Upper lobe of right lung (tissue), 1 donor: ENCODE results near the gene SDC3. TPM values are rescaled to one million over a fixed set of nuclear protein-coding genes. Genes with fewer than 3 reads are reported as not detected.
A peak's percentile ranks its signal among the peaks of the same experiment; 100 is the strongest.

Source experiments
- ATAC-seq: fragments of 200-7000 bp; cut with Tn5 transposase; one replicate; pipeline ENCODE4 v1.9.1; 2020; ENCODE audit warnings: mild to moderate bottlenecking, moderate library complexity
- DNase-seq: peaks from one replicate; pipeline ENCODE4 v3.0.0-alpha.2; 2020
- H3K27ac ChIP-seq: fragments of 200-600 bp; one replicate; pipeline ENCODE4 v1.8.0; 2022
- H3K27me3 ChIP-seq: fragments of 200-600 bp; one replicate; pipeline ENCODE4 v1.8.0; 2022; ENCODE audit warnings: mild to moderate bottlenecking
- H3K36me3 ChIP-seq: fragments of 200-600 bp; one replicate; pipeline ENCODE4 v1.8.0; 2022
- H3K4me1 ChIP-seq: fragments of 200-600 bp; one replicate; pipeline ENCODE4 v1.8.0; 2022
- H3K4me3 ChIP-seq: fragments of 200-600 bp; one replicate; pipeline ENCODE4 v1.8.0; 2022; ENCODE audit warnings: mild to moderate bottlenecking
- H3K9me3 ChIP-seq: fragments of 200-600 bp; one replicate; pipeline ENCODE4 v1.8.0; 2022
- CTCF ChIP-seq: fragments of 200-600 bp; IDR thresholded peaks from one replicate; pipeline ENCODE4 v1.8.0; 2022; ENCODE audit warnings: antibody characterized with exemption
- intact Hi-C: fragments of 100-400 bp; cut with DNase I; formaldehyde crosslinking; loops from one replicate; pipeline ENCODE4 v1.11.0; 2022
- total RNA-seq: library from RNA; stranded (reverse); fragmentation: NEBNext Ultra II Directional; extraction: Animal tissue kit (Norgen Biotek cat#: 25700); gene quantifications from one replicate; pipeline ENCODE4 v1.2.1, GENCODE V29; 2021
- donor health status: DM: no; HTN: yes; CAD: no; lungs with severe emphysema.

SDC3 gene
- total RNA-seq, 1 donor from 2014 or later = 39.4 TPM

GRCh38 chr1:30855686-30856259 is 52.8 kb downstream of the SDC3 start:
- ATAC-seq (no peak), DNase-seq (no peak)
- H3K36me3 ChIP-seq = no peaks in the 10 kb centered on the region
- H3K27ac ChIP-seq = no peak overlapping the region
- intact Hi-C loops = no loop called here
- no peak for TF ChIP-seq CTCF
- no peak overlapping the region for H3K4me3 ChIP-seq
- no peaks in the 10 kb centered on the region for H3K9me3 ChIP-seq
- H3K27me3 ChIP-seq = no peaks in the 10 kb centered on the region
- peaks cover 9% of the 10 kb centered on the region for H3K4me1 ChIP-seq

DNA sequence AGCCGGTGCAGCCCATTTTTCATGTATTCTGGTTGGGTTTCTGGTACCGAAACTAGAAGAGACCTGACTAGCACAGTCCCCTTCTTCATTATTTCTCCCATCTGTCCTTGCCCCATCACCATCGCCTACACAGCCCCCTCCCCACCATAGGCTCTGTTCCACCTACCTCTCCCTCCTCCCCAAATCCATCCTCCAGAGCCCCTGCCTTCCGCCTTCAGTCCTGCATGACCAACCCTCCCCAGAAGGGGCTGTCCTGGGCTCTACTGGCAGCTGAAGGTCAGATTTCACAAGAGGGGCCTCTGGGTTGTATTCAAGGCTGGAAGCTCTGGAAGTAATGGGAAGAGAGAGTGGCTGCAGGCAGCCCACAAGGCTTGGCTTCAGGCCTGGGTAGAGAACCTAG is 55.2 kb downstream of the SDC3 start:
- H3K36me3 ChIP-seq = no peaks in the 10 kb centered on the region
- intact Hi-C loops = no loop called here
- H3K4me3 ChIP-seq = no peak overlapping the region
- TF ChIP-seq CTCF = no peak
- no peaks in the 10 kb centered on the region for H3K9me3 ChIP-seq
- no peaks in the 10 kb centered on the region for H3K27me3 ChIP-seq
- ATAC-seq = no peak
- H3K4me1 ChIP-seq = peaks cover 9% of the 10 kb centered on the region
- DNase-seq = no peak
- no peak overlapping the region for H3K27ac ChIP-seq

- DNase-seq = peak; percentile 90
Observed at GRCh38 chr1:30852026-30852425, 56.5 kb downstream of the SDC3 start.

DNA sequence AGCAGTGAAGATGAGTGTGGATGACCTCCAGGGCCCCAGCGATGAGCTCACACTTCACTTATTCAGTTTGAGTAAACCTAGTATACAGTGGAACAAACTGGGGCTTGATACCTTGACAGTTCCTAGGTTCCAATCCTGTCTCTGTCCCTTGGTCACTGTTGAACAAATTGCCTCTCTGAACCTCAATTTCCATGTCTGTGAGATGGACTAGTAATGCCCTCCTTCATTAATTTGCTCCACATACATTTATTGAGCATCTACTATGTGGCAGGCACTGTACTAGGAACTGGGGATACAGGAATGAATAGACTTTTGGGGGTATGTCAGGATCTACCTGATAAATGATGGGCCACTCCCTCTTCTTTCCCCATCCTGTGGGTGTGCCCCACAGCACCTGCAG is 57.3 kb downstream of the SDC3 start:
- no peak for ATAC-seq
- DNase-seq = no peak
- H3K27ac ChIP-seq = no peak overlapping the region
- no peaks in the 10 kb centered on the region for H3K36me3 ChIP-seq
- peaks cover 24% of the 10 kb centered on the region for H3K4me1 ChIP-seq
- H3K27me3 ChIP-seq = no peaks in the 10 kb centered on the region
- TF ChIP-seq CTCF = no peak
- H3K4me3 ChIP-seq = no peak overlapping the region
- H3K9me3 ChIP-seq = no peaks in the 10 kb centered on the region
- intact Hi-C loops = no loop called here

More at GRCh38 chr1:30852026-30852425, 56.5 kb downstream of the SDC3 start:
- Histone ChIP-seq H3K4me3 (no peak overlapping the region), H3K9me3 (no peaks in the 10 kb centered on the region), H3K36me3 (no peaks in the 10 kb centered on the region), H3K4me1 (peaks cover 20% of the 10 kb centered on the region), H3K27ac (no peak overlapping the region), H3K27me3 (no peaks in the 10 kb centered on the region)
- peak; percentile 84 for ATAC-seq
- intact Hi-C loops = no loop called here
- no peak for TF ChIP-seq CTCF

DNA sequence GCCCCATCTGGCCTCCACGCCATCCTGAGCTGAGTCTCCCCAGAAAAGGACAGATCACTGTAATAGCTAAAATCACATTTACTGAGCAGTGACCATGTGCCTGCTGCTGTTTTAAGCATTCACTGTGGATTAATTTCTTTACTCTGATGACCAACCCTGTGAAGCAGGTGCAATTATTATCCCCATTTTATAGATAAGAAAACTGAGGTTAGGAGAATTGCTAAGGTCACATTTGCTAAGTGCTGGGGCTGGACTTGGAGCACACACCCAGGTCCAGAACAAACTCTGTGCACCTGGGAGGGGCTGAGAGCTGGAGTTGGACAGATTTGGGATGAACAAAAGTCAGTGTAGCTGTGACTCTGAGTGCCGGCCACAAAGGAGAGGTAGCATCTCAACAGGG is 58.0 kb downstream of the SDC3 start:
- Histone ChIP-seq H3K27ac (no peak overlapping the region), H3K27me3 (no peaks in the 10 kb centered on the region), H3K4me1 (peaks cover 24% of the 10 kb centered on the region), H3K4me3 (no peak overlapping the region), H3K36me3 (no peaks in the 10 kb centered on the region), H3K9me3 (no peaks in the 10 kb centered on the region)
- TF ChIP-seq CTCF = no peak
- intact Hi-C loops = no loop called here
- no peak for DNase-seq
- ATAC-seq = no peak

DNA sequence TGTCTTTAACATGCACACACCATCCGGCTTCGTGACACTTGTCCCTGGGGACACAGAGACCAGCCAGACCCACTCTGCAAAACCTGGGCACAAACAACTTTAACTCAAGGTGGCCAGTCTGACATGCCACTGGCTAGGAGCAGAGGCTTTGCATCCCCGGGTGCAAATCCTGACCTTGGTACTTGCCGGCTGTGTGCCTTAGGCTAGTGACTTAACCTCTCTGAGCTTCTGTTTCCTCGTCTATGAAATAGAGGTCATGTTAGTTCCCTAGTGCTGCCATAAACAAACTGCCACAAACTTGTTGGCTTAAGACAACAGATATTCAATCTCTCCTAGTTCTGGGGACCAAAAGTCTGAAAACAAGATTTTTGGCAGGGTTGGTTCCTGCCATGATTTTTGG is 60.4 kb downstream of the SDC3 start:
- Histone ChIP-seq H3K36me3 (no peaks in the 10 kb centered on the region), H3K4me3 (no peak overlapping the region), H3K27ac (peak overlapping the region; percentile 71), H3K27me3 (no peaks in the 10 kb centered on the region), H3K4me1 (peaks cover 24% of the 10 kb centered on the region), H3K9me3 (no peaks in the 10 kb centered on the region)
- no peak for ATAC-seq
- intact Hi-C loops = no loop called here
- DNase-seq = no peak
- no peak for TF ChIP-seq CTCF
